ENCODE results near the gene ZNF708. TPM values are rescaled to one million over a fixed set of nuclear protein-coding genes. Genes with fewer than 3 reads are reported as not detected.

ZNF708 gene
- 0.58 and 1.2 TPM in 2 replicates for total RNA-seq

GRCh38 chr19:21328885-21329605 lies at the start of gene ZNF708:
TSS of gene ZNF708 (minus strand) at chr19:21329410. CDS start at chr19:21329212, 198 bp downstream.

GRCh38 chr19:21358768-21359451 lies 29.7 kb upstream of the ZNF708 start, which contains the start of gene ZNF738:
TSS of gene ZNF738 (plus strand) at chr19:21359000. CDS start at chr19:21359141, 141 bp downstream.

Other genes with a start within 250 kb of the ZNF708 start
- gene ZNF714, start 247.2 kb downstream of the ZNF708 start, total RNA-seq, result 8.1 and 10.1 TPM in 2 replicates
- gene ZNF431, start 187.4 kb downstream of the ZNF708 start, total RNA-seq, result 1.4 TPM in 2 replicates
- 3.0 and 9.5 TPM in 2 replicates for gene ZNF738, start 29.6 kb upstream of the ZNF708 start, total RNA-seq
- 0.58 and 8.3 TPM in 2 replicates for gene ZNF493, start 67.7 kb upstream of the ZNF708 start, total RNA-seq
- 4.6 and 16.0 TPM in 2 replicates for gene ZNF429, start 176.2 kb upstream of the ZNF708 start, total RNA-seq

Measured in myometrial cell (primary cell).